Calu3 (cell line): ENCODE measurements around the gene SMARCD1. TPM values are rescaled to one million over a fixed set of nuclear protein-coding genes. Genes with fewer than 3 reads are reported as not detected.

Source experiments
- BruUV-seq: library from RNA; stranded (reverse); fragments of 400-500 nt; replicated peaks from 2 replicates; lab custom pipeline; 2021; lab: Mats Ljungman, UMichigan
- CTCF ChIA-PET: fragments of 300-600 bp; sonication (Branson Sonifier 250); formaldehyde crosslinking; loops from one replicate; lab custom pipeline; 2022; ENCODE audit warnings: antibody characterized with exemption; lab: Charles Lee
- DNase-seq: peaks from one replicate; pipeline ENCODE4 v3.0.0; 2022
- H3K27ac Mint-ChIP-seq: one replicate; pipeline ENCODE4 v1.8.0; 2022; ENCODE audit warnings: mixed read lengths; ENCODE audit not compliant: unreplicated experiment
- H3K27me3 Mint-ChIP-seq: one replicate; pipeline ENCODE4 v1.8.0; 2022; ENCODE audit warnings: mixed read lengths; ENCODE audit not compliant: unreplicated experiment
- H3K36me3 Mint-ChIP-seq: one replicate; pipeline ENCODE4 v1.8.0; 2022; ENCODE audit warnings: mild to moderate bottlenecking, moderate library complexity, mixed read lengths; ENCODE audit not compliant: insufficient read depth, unreplicated experiment
- H3K4me1 Mint-ChIP-seq: one replicate; pipeline ENCODE4 v1.8.0; 2022; ENCODE audit warnings: mild to moderate bottlenecking, low read depth, mixed read lengths; ENCODE audit not compliant: unreplicated experiment
- H3K4me3 Mint-ChIP-seq: one replicate; pipeline ENCODE4 v1.8.0; 2022; ENCODE audit warnings: mild to moderate bottlenecking, low read depth, moderate library complexity, mixed read lengths; ENCODE audit not compliant: unreplicated experiment
- H3K9me3 Mint-ChIP-seq: one replicate; pipeline ENCODE4 v1.8.0; 2022; ENCODE audit warnings: low read depth, mixed read lengths; ENCODE audit not compliant: unreplicated experiment
- CTCF ChIP-seq: fragments of 200-600 bp; IDR thresholded peaks from one replicate; pipeline ENCODE4 v1.8.0; 2022; ENCODE audit warnings: antibody characterized with exemption; ENCODE audit not compliant: unreplicated experiment
- intact Hi-C: fragments of 100-400 bp; cut with micrococcal nuclease; formaldehyde crosslinking; loops from one replicate; pipeline ENCODE4 v1.10.0; 2022; ENCODE audit not compliant: unreplicated experiment
- total RNA-seq: library from RNA; stranded (reverse); gene quantifications from 2 replicates; pipeline ENCODE4 v1.2.3, GENCODE V29; 2022

Gene SMARCD1
- total RNA-seq, 1 experiment from 2014 or later, result 36.9 TPM

- Mint-ChIP-seq H3K36me3 (peaks cover 16% of the 10 kb centered on the region), H3K4me3 (peak within 1 kb of the TSS; percentile 83), H3K27ac (no peak within 1 kb of the TSS), H3K9me3 (no peaks in the 10 kb centered on the region), H3K4me1 (peaks cover 14% of the 10 kb centered on the region), H3K27me3 (peaks cover 35% of the 10 kb centered on the region)
- CTCF ChIA-PET, result interaction anchor here (1.6 to 1.8 kb wide), 2 partner anchors 18 to 190 kb away, joined by 8 to 9 read pairs; no protein-coding TSS in a partner anchor
- peak; percentile 61 for DNase-seq
- intact Hi-C loops, result loop anchor here (5.0 to 10.0 kb wide), 2 partner anchors 90 to 192 kb away; no protein-coding TSS in a partner anchor
- TF ChIP-seq CTCF, result no peak
- BruUV-seq, result no TSS peak
These were observed 27.9 kb upstream of the SMARCD1 start, which contains the start of gene ASIC1 for GRCh38 chr12:50057000-50057841. TSS of gene ASIC1 (plus strand) at chr12:50057596. CDS start at chr12:50058767, 1,171 bp downstream.

- no TSS peak for BruUV-seq
- no peak for DNase-seq
- H3K4me3 Mint-ChIP-seq, result peak overlapping the region; percentile 83
- TF ChIP-seq CTCF, result no peak
- peaks cover 14% of the 10 kb centered on the region for H3K4me1 Mint-ChIP-seq
- H3K27me3 Mint-ChIP-seq, result peaks cover 26% of the 10 kb centered on the region
- no peaks in the 10 kb centered on the region for H3K9me3 Mint-ChIP-seq
- intact Hi-C loops, result loop anchor here (5.0 to 10.0 kb wide), 2 partner anchors 91 to 193 kb away; no protein-coding TSS in a partner anchor
- H3K36me3 Mint-ChIP-seq, result peaks cover 16% of the 10 kb centered on the region
- CTCF ChIA-PET, result interaction anchor here (0.7 kb wide), 1 partner anchor 563 kb away, joined by 3 read pairs; no protein-coding TSS in a partner anchor
- no peak overlapping the region for H3K27ac Mint-ChIP-seq
These were observed 27.1 kb upstream of the SMARCD1 start for GRCh38 chr12:50057896-50058670.

GRCh38 chr12:50058743-50059312 is 26.3 kb upstream of the SMARCD1 start:
- Mint-ChIP-seq H3K4me1 (peaks cover 14% of the 10 kb centered on the region), H3K9me3 (no peaks in the 10 kb centered on the region), H3K4me3 (no peak overlapping the region), H3K36me3 (peaks cover 16% of the 10 kb centered on the region), H3K27me3 (peaks cover 19% of the 10 kb centered on the region), H3K27ac (no peak overlapping the region)
- CTCF ChIA-PET, result interaction anchor here (0.7 to 0.8 kb wide), 2 partner anchors 10 to 562 kb away, joined by 3 read pairs; no protein-coding TSS in a partner anchor
- intact Hi-C loops, result loop anchor here (5.0 to 10.0 kb wide), 2 partner anchors 92 to 194 kb away; no protein-coding TSS in a partner anchor
- no TSS peak for BruUV-seq
- no peak for DNase-seq
- TF ChIP-seq CTCF, result no peak
